GM18507 (cell line): ENCODE measurements around the gene CYP26A1.
"Not testable (repeated sequence)": the region's sequence is repeated elsewhere in the genome, so short reads cannot be mapped to it uniquely, and the experiment has no call there.

Experiments
- DNase-seq: peaks from one replicate; pipeline ENCODE4 v3.0.0; 2011; ENCODE audit warnings: low read depth; ENCODE audit not compliant: insufficient read length; ENCODE audit errors: extremely low spot score
- FAIRE-seq: peaks from 2 replicates; lab custom pipeline; 2011; peaks lifted over from hg19 to GRCh38; lab: Jason Lieb, UNC

Gene CYP26A1

DNA sequence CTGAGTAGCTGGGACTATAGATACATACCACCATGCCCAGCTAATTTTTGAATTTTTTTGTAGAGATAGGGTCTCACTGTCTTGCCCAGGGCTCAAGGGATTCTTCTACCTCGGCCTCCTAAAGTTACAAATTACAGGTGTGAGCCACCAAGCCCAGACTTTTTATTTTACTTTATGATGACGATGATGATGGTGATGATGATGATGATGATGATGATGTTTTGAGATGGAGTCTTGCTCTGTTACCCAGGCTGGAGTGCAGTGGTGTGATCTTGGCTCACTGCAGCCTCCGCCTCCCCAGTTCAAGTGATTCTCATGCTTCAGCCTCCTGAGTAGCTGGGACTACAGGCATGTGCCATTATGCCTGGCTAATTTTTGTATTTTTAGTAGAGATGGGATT lies 27.5 kb downstream of the CYP26A1 start:
- FAIRE-seq, DNase-seq: not testable (repeated sequence)

DNA sequence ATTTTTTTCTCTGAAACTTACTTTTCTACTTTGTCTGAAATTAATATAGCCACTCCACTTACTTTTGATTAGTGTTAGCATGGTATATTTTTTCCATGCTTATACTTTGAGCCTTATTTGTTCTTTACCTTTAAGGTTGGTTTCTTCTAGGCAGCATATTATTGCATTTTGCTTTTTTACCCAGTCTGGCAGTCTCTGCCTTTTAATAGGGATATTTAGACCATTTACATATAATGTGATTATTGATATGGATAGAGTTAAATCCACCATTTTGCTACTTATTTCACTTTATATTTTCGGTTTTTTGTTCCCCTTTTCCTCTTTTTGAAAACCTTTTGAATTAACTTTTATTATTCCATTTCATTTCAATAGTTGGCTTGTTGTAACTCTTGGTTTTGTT lies 30.3 kb downstream of the CYP26A1 start:
- DNase-seq (no peak), FAIRE-seq (no peak)

DNA sequence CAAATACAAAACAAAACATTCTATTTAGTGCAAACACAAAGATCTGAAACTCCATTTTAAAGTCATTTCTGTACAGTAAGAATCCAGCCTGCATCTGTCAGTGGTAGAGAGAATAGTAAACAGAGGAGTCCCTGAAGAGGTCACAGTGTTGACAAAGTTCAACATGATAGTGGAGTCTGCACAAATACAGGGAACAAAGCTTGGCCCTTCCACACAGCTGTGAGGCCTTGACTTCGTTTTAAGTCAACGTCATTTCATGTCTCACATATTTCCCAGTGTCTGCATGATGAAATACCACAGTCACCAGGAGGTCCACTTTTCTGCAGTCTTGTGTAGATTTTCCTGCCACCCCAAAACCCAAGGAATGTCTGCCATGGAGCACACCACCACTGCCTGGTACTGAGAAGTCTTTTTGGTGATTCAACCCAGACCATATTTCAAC lies 33.0 kb downstream of the CYP26A1 start:
- FAIRE-seq = peak; percentile 71

DNA sequence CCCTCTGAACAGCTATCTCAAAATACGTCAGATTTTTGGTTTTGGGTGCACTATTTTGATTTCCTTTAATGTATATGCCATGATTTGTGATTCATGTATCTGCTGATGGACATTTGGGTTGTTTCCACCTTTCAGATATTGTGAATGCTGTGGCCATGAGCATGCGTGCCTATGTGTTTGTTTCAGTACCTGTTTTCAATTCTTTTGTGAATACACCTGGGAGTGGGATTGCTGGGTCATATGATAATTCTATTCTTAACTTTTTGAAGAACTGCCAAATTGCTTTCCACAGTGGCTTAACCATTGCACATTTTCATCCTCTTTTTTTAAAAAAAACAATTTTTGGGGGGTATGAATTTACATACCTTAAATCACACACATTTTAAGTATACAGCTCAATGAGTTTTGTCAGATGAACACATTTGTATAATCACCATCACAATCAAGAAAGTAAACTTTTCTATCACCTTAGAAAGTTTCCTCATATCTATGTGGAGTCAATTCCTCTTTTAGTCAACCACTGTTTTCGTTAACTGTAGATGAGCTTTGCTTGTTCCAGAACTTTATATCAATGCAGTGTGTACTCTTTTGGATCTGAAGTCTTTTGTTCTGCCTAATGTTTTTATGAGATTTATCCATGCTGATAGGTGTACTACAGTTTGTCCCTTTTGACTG lies 36.9 kb downstream of the CYP26A1 start:
- peak; percentile 52 for FAIRE-seq

More for the DNA sequence above, 33.0 kb downstream of the CYP26A1 start:
- no peak for DNase-seq

DNA sequence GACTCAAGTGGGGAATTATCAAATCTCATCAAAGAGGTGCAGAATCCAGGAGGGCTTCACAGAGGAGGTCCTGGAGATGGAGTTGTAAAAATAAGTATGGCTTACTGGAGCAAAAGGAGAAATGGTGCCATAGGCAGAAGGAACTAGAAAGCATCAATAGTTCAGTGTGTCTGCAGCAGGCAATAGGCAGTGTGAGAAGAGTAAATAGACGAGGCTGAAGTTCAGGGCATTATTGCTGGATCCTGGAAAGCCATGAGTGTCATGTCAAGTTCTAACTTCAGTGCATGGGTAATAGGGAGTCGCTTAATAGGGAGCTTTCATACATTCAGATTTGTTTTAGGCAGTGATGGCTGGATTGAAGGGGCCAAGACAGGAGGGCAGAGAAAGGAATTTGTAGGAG lies 39.3 kb downstream of the CYP26A1 start:
- no peak for FAIRE-seq
- no peak for DNase-seq

More for the DNA sequence above, 36.9 kb downstream of the CYP26A1 start:
- DNase-seq = no peak

DNA sequence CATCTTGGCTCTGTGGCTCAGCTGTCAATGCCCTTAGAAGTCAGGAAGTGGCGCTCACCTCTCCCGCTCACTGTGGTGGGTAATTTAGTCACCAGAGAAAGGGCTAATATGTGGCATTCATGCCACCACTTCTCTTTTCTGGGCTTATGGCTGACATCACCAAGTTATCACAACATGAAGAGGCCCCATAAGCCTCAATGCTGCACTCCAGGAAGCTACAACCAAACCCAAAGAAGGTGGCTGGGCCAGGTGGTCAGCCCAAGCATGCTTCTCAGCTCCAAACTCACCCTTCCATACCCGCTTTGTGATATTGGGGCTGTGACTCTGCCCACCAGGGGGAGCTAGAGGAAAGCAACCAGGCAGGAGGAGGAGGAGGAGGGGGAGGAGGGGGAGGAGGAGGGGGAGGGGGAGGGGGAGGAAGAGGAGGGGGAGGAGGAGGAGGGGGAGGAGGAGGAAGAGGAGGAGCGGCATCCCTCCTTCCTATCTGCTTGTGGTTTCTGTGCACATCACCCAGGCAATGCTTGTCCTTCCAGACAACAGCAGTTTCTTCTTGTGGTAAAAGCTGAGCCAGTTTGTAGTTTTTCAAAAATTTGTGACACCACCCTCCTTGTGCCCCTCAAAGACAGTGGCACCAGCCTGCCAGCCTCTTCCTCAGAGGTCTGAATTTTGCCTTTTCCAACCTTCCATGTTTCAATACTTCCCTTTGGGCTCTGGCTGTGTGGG lies 42.1 kb downstream of the CYP26A1 start:
- DNase-seq (peak; percentile 40), FAIRE-seq (peak; percentile 56)

DNA sequence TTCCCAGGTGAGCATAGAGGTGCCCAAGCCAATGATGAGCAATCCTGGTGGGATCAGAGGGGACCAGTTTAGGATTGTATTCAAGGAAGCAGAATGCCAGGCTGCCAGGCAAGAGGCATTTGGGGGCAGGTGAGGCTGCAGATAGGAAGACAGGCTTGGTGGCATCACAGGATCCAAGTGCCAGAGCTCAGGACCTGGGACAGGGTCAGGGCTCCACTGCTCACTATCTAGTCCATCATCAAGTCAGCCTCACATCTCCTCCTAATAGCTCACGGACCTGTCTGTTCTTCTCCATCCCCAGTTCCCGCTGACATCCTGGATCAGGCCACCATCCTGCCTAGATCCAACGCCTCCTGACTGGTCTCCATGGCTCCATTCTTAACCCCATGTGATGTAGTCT lies 47.6 kb downstream of the CYP26A1 start:
- FAIRE-seq (no peak), DNase-seq (no peak)

DNA sequence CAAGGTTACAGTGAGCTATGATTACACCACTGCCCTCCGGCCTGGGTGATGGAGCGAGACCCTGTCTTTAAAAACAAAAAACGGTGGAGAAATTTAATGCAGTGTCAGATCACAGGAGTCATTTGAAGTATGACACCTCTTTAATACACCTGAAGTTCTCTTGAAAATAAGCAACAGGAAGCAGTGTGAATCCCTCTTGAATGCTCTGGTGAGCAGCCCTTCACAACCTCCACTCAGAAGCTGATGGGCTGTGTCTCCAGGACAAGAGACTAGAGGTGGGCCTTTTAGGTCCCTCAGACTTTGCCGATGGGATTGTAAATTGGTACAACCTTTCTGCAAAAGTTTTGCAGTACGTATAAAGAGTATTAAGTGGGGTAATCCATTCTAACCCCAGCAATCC lies 50.1 kb downstream of the CYP26A1 start:
- no peak for FAIRE-seq
- DNase-seq = no peak

DNA sequence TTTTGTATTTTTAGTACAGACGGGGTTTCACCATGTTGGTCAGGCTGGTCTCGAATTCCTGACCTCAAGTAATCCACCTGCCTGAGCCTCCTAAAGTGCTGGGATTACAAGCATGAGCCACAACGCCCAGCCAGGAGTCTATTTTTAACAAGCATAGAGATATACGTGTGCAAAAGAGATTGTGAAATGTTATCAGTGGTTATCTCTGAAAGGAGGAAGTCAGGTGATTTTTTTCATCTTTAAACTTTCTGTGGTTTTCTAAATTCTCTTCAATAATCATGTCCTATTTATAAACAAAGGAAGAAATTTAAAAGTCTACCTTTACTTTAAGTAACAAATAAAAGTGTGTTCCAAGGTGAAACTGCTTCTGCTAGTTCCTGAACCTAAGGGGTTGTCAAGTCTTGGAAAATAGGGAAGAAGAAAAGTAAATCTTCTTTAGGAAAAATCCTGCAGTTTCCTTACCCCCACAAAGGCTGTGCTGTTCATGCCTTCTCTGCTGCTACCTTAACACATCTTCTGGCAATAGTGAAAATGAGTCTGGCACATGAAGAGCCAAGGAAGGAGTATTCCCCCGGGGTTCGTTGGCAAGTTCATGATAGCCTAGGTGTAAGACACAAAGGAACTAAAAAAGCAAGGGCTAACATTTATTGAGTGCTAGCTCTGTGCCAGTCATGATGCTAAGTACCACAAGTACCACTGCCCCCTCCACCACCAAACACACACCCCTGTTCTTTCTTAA lies 51.1 kb downstream of the CYP26A1 start:
- FAIRE-seq (peak; percentile 29), DNase-seq (no peak)

DNA sequence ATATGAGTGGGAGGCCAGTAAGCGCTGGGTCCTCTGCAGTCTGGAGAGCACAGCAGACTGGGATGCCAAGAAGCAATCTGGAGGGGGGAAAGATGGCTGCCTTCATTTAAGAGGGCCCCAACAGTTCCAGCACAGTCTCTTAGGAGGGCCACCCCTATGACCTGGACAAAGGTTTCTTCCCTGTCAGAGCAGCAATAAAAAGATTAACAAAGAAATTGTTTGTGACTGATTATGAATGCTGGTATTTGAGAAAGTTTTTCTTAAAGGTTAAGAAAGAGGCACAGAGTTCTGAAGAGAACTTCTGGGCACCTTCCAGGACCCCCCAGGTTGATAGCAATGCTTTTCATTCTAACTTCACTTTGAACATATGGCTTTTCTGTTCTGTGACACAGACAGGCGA lies 52.3 kb downstream of the CYP26A1 start:
- DNase-seq (no peak), FAIRE-seq (no peak)

DNA sequence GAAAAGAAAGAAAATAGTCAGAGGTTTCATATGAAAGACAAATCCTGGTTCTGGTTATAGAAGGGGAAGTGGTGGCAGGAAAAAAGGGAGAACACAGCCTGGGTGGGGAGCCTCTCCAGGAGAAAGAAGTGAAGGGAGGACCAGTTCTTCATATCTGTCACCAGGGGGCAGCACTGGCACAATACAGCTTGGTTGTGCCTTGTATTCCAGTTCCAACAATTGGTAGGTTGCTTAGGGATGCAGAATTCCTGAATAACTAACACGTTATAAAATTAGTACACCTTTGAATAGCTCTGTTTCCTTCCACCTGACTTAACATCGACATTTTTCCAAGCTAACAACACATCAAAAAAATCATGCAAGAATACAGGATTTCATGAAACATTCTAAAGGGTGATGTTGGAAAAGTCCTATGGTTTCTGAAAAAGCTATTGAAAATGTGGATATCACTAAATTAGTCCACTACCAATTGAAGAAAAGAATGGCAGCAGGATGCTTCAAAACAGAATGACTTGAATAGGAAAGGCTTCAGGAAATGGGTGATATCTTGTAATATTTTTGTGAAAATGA lies 52.9 kb downstream of the CYP26A1 start:
- no peak for FAIRE-seq
- DNase-seq = no peak
